ENCODE measurements around the gene PTPRG. TPM values are rescaled to one million over a fixed set of nuclear protein-coding genes. Genes with fewer than 3 reads are reported as not detected.

Gene PTPRG
- total RNA-seq, 1 experiment from 2014 or later: 69.3 TPM

DNA sequence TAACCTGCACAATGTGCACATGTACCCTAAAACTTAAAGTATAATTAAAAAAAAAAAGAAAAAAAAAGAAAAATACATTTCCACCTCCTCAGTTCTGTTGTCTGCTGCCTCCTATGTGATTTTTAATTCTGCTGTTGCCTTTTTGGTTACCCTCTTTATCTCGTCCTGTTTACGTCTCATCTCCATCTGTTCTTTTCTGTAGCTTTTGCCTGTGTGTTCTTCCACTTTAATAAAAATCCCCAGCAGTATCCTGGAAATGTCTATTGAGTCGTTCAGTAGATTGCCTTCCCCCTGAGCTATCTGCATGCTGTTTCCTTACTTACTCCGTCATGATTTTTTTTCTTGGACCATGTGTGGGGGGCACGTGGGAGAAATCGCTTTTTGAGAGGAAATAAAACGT lies 509.5 kb downstream of the PTPRG start:
- no peak overlapping the region for H3T11ph ChIP-seq (ENCODE audit: low read length)
- H3K27ac ChIP-seq (ENCODE audit: insufficient read length, low read depth, low read length): no peak overlapping the region
- no peak overlapping the region for H2BK20ac ChIP-seq (ENCODE audit: low read depth, low read length, poor library complexity, severe bottlenecking)

More for the DNA sequence above, 509.5 kb downstream of the PTPRG start:
- peaks cover 11 to 12% of the 10 kb centered on the region in 2 experiments for H3K9me3 Mint-ChIP-seq
- TF ChIP-seq, protein P1, sequence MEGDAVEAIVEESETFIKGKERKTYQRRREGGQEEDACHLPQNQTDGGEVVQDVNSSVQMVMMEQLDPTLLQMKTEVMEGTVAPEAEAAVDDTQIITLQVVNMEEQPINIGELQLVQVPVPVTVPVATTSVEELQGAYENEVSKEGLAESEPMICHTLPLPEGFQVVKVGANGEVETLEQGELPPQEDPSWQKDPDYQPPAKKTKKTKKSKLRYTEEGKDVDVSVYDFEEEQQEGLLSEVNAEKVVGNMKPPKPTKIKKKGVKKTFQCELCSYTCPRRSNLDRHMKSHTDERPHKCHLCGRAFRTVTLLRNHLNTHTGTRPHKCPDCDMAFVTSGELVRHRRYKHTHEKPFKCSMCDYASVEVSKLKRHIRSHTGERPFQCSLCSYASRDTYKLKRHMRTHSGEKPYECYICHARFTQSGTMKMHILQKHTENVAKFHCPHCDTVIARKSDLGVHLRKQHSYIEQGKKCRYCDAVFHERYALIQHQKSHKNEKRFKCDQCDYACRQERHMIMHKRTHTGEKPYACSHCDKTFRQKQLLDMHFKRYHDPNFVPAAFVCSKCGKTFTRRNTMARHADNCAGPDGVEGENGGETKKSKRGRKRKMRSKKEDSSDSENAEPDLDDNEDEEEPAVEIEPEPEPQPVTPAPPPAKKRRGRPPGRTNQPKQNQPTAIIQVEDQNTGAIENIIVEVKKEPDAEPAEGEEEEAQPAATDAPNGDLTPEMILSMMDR (conservative IDR thresholded peaks at IDR 0.05): no peak
- peaks cover 6% of the 10 kb centered on the region for H3K79me1 ChIP-seq (ENCODE audit: insufficient read depth, low read depth, low read length, poor library complexity, severe bottlenecking)
- no peaks in the 10 kb centered on the region for H3K23me2 ChIP-seq (ENCODE audit: insufficient read length, low read depth, low read length, poor library complexity, severe bottlenecking)
- no peak overlapping the region for H3K4me3 Mint-ChIP-seq
- H3K18ac ChIP-seq (ENCODE audit: insufficient read length, low read depth, low read length): no peak overlapping the region
- peaks cover 17 to 22% of the 10 kb centered on the region in 2 experiments for H3K4me1 Mint-ChIP-seq
- no peak overlapping the region for H3K4ac ChIP-seq (ENCODE audit: low read depth, low read length)
- no peak overlapping the region for H3K4me2 ChIP-seq (ENCODE audit: insufficient read depth, insufficient read length, low read length)
- peaks cover 1% of the 10 kb centered on the region; the same call in 1 of the 2 replicates for H3K4me1 ChIP-seq (ENCODE audit: insufficient read depth, low read length)
- H3K79me2 ChIP-seq (ENCODE audit: insufficient read depth, low read length): 0 out of 2 replicates have a peak, but pooled peaks cover 2% of the 10 kb centered on the region
- H2AK5ac ChIP-seq (ENCODE audit: insufficient read length, low read length): no peak overlapping the region
- peak overlapping the region in 1 of 3 experiments; percentile 1; a peak in 1 of 7 replicates for H3K27ac Mint-ChIP-seq
- H3K9me3 ChIP-seq (ENCODE audit: control insufficient read depth, low read depth, low read length): no peaks in the 10 kb centered on the region
- no peak overlapping the region for H4K8ac ChIP-seq (replicated peaks; ENCODE audit: insufficient read length, low read depth, low read length)
- no peak overlapping the region for H3K9ac ChIP-seq (ENCODE audit: extremely low read depth, insufficient read length, low read length)
- H3K36me3 Mint-ChIP-seq (ENCODE audit: insufficient read depth in 1 of 3, low read depth in 3 of 3): peaks cover 0 to 14% (median 10%) of the 10 kb centered on the region in 3 experiments; a peak in 5 of 7 replicates
- H4K5ac ChIP-seq (ENCODE audit: insufficient read length, low read depth, low read length): no peak overlapping the region
- no peaks in the 10 kb centered on the region for H3K27me3 ChIP-seq (ENCODE audit: insufficient read depth, low read length)
- H2BK12ac ChIP-seq (ENCODE audit: insufficient read length, low read depth, low read length): no peak overlapping the region
- no peak overlapping the region for H2AFZ ChIP-seq (ENCODE audit: low read length)
- no peak overlapping the region for H3K56ac ChIP-seq (ENCODE audit: insufficient read length, low read depth, low read length)
- H4K20me1 ChIP-seq (ENCODE audit: control insufficient read depth, insufficient read depth, insufficient read length): no peaks in the 10 kb centered on the region
- H2BK5ac ChIP-seq (ENCODE audit: insufficient read length, low read length): no peak overlapping the region
- DNase-seq: no peak
- no peaks in the 10 kb centered on the region for H3K27me3 Mint-ChIP-seq (ENCODE audit: low read depth)
- H2BK120ac ChIP-seq (ENCODE audit: low read depth, low read length, poor library complexity, severe bottlenecking): no peak overlapping the region
- no peak overlapping the region for H3K23ac ChIP-seq (ENCODE audit: insufficient read length, low read depth, low read length)
- no peak overlapping the region for H4K91ac ChIP-seq (ENCODE audit: insufficient read length, low read depth, low read length)
- no peak overlapping the region for H3K14ac ChIP-seq (ENCODE audit: insufficient read depth, low read length)
- WGBS (ENCODE audit: extremely low coverage, insufficient read length, low lambda C conversion rate): no CpG with 5 or more reads among the region's 7 CpGs
- H2BK15ac ChIP-seq (ENCODE audit: low read depth, low read length): no peak overlapping the region
